ENCODE measurements around the gene PELI3. TPM values are rescaled to one million over a fixed set of nuclear protein-coding genes. Genes with fewer than 3 reads are reported as not detected.
"Not testable (repeated sequence)": the region's sequence is repeated elsewhere in the genome, so short reads cannot be mapped to it uniquely, and the experiment has no call there.

Gene PELI3, protein sequence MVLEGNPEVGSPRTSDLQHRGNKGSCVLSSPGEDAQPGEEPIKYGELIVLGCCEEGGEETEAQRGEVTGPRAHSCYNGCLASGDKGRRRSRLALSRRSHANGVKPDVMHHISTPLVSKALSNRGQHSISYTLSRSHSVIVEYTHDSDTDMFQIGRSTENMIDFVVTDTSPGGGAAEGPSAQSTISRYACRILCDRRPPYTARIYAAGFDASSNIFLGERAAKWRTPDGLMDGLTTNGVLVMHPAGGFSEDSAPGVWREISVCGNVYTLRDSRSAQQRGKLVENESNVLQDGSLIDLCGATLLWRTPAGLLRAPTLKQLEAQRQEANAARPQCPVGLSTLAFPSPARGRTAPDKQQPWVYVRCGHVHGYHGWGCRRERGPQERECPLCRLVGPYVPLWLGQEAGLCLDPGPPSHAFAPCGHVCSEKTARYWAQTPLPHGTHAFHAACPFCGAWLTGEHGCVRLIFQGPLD
- 1 to 10 TPM; 4.1 to 6.2 (median 4.6) TPM for polyA plus RNA-seq (ENCODE audit: insufficient read depth in 1 of 5, insufficient read length in 5 of 5, low replicate concordance in 1 of 5)
- long read RNA-seq, donor 1, partial matches to known transcripts: 0 of 1 reads
- long read RNA-seq, donor 1, other reads (novel, unspliced or antisense): 0 of 1 reads
- long read RNA-seq, donor 2: 0 reads
- long read RNA-seq, donor 3: 0 reads
- long read RNA-seq, donor 4, partial matches to known transcripts: 6 of 8 reads
- long read RNA-seq, donor 4, other reads (novel, unspliced or antisense): 0 of 8 reads
- long read RNA-seq, donor 5, partial matches to known transcripts: 0 of 3 reads
- long read RNA-seq, donor 5, other reads (novel, unspliced or antisense): 0 of 3 reads
- long read RNA-seq, donor 6, partial matches to known transcripts: 0 of 1 reads
- long read RNA-seq, donor 6, other reads (novel, unspliced or antisense): 0 of 1 reads
- long read RNA-seq, donor 7, partial matches to known transcripts: 0 of 1 reads
- long read RNA-seq, donor 7, other reads (novel, unspliced or antisense): 0 of 1 reads
- long read RNA-seq, donor 8: 0 reads

DNA sequence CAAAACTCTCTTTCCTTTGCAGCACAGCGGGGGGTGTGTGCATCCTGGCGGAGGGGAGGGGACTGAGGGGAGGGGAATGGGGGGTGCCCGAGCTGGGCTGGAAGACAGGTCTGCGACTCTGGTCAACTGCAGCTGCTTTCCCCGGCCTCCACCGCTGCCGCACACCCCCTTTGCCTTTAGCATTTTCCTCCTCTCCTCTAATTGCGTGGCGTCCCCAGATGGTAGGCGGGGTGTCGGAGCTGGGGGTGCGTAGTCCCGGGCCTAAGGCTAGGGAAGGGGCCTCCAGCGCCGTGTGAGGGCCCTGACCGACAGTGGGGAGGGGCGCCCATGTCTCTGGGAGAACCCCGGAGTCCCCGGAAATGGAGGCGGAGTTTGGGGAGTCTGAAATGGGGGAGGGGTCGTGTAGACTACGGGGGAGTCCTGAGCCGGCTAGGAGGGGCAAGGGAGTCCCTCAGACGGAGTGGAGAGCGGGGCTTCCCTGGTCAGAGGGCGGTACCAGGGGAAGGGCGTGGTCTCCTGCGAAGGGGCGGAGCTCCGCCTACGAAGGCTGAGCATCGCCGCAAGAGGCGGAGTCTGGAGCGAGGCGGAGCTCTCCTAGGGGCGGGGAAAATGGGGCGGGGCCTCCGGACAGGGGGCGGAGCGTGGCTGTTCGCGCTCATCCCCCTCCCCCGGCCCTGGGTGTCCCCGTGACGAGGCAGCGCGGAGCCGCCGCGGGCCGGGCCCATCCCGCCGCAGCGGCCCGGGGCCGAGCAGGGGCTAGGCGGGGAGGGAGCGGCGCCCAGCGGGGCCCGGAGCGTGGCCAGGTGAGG lies at the start of gene PELI3:
Gene PELI3, plus strand, starts transcription at position 681 of the 809 bp plus-strand sequence. CDS start 1,224 bp downstream, outside the sequence.
- peak; percentile 95 to 96 for DNase-seq

- no peak for DNase-seq
These were observed 49.7 kb upstream of the PELI3 start for GRCh38 chr11:66417000-66417399.

DNA sequence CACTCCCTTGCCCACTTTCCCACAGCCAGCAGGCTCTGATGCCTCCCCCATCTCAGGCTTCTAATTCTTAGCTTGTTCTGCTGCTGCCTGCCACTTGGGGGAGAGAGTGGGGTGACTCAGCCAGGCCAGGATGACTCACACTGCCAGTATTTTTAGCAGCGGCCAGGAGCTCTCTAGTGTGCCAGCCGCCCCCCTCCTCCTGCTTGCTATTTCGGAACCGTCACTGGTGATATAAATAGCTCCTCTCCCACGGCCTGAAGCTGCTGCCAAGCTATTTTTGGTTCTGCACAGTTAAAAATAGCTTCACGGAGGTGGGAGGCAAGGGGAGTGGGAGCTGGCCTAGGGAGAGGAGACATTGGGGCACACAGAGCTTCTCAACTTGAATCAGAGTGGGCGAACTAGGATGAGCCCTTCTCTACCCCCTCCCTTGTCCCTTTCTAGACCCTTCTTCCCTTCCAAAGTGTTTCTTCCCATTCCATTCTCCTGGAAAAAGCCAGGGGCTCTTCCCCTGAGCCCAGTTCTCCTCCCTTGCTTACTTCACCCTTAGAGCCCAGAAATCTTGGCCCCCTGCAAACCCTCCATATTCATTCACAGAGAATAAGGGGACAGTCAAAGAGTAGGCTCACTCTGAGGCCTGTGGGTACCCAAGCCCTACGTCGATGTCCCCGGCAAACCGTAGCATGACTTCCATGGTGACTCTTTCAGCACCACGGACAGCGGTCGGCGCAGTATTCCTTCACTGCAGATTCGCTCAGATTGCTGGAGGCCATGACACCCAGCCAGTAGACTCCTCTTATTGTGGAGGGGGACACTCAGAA lies 48.3 kb upstream of the PELI3 start:
- peak; percentile 37 to 46 for DNase-seq

DNA sequence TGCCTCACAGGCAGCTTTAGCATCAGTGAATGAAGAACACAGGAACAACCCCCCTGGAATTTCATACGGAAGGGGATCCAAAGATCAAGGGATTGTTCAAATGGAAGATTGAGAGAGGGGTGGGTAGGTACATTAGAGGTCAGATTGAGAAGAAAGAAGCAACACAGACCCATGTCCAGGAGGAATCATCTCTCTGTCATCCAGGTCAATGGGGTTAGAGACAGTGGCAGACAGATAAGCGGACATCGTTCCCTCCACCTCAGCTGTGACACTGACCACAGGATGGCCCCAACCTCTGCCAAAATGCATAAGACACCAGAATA lies 47.8 kb upstream of the PELI3 start:
- no peak for DNase-seq

GRCh38 chr11:66419825-66420224 lies 46.9 kb upstream of the PELI3 start:
- DNase-seq: no peak

DNA sequence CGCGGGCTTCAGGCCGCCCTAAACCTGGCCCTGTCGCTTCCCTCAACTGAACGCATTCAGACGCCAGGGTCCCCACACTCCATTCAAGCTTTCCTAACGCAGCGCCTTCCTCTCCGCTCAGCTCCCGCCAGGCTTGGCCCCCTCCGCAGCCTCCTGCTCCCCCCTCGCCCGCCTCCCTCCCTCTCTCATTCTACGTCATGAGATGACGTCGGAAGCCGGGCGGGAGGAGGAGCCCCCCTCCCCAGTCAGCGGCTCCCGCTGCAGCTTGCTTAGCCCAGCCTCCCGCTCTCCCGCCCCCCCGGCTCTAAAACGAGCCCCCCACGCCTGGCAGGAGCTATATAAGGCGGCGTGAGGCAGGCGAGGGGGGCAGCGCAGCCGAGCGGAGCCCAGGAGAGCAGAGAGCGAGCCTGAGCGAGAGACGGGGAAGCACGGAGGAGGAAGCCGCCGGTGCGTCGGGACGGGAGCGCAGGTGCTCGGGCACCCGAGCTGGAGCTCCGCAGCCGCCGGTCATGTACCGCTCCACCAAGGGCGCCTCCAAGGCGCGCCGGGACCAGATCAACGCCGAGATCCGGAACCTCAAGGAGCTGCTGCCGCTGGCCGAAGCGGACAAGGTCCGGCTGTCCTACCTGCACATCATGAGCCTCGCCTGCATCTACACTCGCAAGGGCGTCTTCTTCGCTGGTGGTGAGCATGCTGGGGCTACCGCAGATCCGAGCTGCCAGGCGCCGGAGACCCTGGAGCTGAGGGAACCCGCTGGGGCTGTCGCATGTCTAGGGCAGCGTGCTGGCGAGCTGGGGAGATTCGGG lies 45.8 kb upstream of the PELI3 start, which contains the start of gene NPAS4:
Gene NPAS4, plus strand, starts transcription at position 365 of the 806 bp plus-strand sequence. Its CDS starts 145 bp downstream, at position 510.
- no peak for DNase-seq

- peak; percentile 86 to 92 for DNase-seq
These were observed 45.1 kb upstream of the PELI3 start for GRCh38 chr11:66421492-66422205.

GRCh38 chr11:66426314-66426713 lies 40.4 kb upstream of the PELI3 start:
- no peak for DNase-seq

DNA sequence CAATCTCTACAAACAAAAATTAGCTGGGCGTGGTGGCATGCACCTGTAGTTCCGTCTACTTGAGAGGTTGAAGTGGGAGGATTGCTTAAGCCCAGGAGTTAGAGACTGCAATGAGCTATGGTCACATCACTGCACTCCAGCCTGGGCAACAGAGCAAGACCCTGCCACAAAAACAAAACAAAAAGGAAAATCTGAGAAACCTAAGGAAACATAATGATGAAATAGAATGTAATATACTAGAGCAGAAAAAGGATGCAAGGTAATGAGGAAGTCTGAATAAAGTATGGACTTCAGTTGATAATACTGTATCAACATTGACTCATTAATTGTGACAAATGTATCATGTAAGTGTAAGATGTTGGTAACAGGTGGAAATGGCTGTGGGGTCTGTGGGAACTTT lies 37.8 kb upstream of the PELI3 start:
- DNase-seq: no peak

DNA sequence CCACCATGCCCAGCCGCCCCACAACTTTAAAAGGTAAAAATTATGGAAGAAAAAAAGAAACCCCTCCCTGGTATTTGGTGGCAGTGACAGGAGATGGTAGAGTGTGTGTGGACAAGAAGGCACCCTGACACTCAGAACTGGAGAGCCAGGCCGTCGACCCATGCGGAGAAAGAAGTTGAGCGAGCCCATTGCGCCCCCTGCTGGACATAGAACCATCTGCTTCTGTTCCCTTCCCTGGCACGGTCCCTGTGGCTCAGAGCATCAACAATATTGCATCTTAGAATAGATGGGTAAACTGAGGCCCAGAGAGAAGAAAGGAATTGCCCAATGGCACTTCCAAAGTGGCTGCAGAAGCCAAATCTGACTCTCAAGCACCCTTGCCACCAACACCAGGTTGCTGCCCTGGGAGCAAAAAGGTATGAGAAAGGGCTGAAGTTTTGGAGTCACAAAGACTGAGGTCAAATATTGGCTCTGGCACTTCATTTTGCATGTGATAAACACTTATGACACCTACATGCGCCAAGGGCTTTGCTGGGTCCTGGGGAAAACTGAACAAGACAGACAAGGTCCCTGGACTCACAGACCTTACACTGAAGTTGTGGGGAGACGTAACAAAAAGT lies 36.6 kb upstream of the PELI3 start:
- DNase-seq: peak in 1 of 2 donors; percentile 35

DNA sequence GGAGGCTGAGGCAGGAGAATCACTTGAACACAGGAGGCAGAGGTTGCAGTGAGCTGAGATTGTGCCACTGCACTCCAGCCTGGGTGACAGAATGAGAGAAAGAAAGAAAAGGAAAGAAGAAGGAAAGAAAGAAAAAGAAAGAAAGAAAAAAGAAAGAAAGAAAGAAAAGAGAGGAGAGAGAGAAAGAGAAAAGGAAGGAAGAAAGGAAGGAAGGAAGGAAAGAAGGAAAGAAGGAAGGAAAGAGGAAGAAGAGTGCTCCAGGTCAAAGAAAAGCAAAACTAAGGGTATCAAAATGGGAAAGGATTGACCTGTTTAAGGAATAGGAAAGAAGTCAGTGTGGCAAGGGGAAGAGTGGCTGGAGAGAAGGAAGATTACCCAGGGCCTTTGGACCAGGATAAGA lies 35.4 kb upstream of the PELI3 start:
- not testable (repeated sequence) for DNase-seq

- DNase-seq: not testable (repeated sequence)
These were observed 34.8 kb upstream of the PELI3 start for GRCh38 chr11:66431871-66432329.

GRCh38 chr11:66432597-66432996 lies 34.1 kb upstream of the PELI3 start:
- DNase-seq: no peak

DNA sequence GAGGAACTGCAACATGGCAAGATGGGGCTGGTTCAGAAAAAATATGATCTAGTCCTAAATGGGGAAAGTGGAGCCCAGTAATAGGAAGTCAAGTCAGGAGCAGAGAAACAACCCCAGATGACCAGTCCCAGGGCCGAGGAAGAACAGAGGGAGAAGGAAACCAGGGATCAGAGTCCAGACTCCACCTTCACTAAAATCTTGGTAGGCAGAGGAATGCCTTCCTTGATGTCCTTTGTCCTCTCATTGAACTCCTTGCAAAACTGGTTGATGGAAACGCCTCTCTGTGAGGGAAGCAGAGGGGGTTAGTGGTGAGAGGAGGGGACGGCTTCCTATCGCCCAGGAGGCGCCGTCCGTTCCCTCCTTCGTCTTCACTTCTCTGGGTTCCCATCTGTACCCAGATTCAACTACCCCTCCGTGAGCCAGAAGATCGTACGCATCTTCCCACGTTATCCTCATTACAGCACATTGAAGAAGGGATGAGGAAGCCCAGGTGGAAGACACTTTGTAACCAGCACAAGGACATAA lies 28.7 kb upstream of the PELI3 start:
- no peak for DNase-seq

- peak; percentile 90 to 91 for DNase-seq
These were observed 27.9 kb upstream of the PELI3 start, which contains the start of gene MRPL11 for GRCh38 chr11:66438504-66439466. Gene MRPL11, minus strand, starts transcription at chr11:66438848. Its CDS starts 94 bp downstream, at chr11:66438754.

- not testable (repeated sequence) for DNase-seq
These were observed 26.4 kb upstream of the PELI3 start for GRCh38 chr11:66440101-66440939.
